Left ventricle myocardium inferior (tissue), 1 donor: Measurements from ENCODE around the gene CYP4F8. TPM values are rescaled to one million over a fixed set of nuclear protein-coding genes. Genes with fewer than 3 reads are reported as not detected.
"Not testable (repeated sequence)": the region's sequence is repeated elsewhere in the genome, so short reads cannot be mapped to it uniquely, and the experiment has no call there.

ENCODE experiments used
- DNase-seq: peaks from one replicate; pipeline ENCODE4 v3.0.0-alpha.2; 2020
- H3K27ac ChIP-seq: fragments of 200-600 bp; replicated peaks from 2 replicates; pipeline ENCODE4 v1.8.0; 2021
- H3K27me3 ChIP-seq: fragments of 200-600 bp; 2 replicates; pipeline ENCODE4 v1.8.0; 2021; ENCODE audit warnings: low read depth
- H3K36me3 ChIP-seq: fragments of 200-600 bp; 2 replicates; pipeline ENCODE4 v1.8.0; 2021
- H3K4me1 ChIP-seq: fragments of 200-600 bp; 2 replicates; pipeline ENCODE4 v1.8.0; 2021
- H3K4me3 ChIP-seq: fragments of 200-600 bp; 2 replicates; pipeline ENCODE4 v1.8.0; 2021; ENCODE audit warnings: mild to moderate bottlenecking, moderate library complexity
- H3K9me3 ChIP-seq: fragments of 200-600 bp; replicated peaks from 2 replicates; pipeline ENCODE4 v1.8.0; 2021
- CTCF ChIP-seq: fragments of 200-600 bp; IDR thresholded peaks from 2 replicates; pipeline ENCODE4 v1.8.0; 2021; ENCODE audit warnings: antibody characterized with exemption, mild to moderate bottlenecking, borderline replicate concordance
- intact Hi-C: fragments of 100-400 bp; cut with micrococcal nuclease; formaldehyde crosslinking; loops from one replicate; pipeline ENCODE4 v1.11.0; 2022
- total RNA-seq: library from RNA; stranded (reverse); fragmentation: NEBNext Ultra II Directional; extraction: Animal tissue kit (Norgen Biotek cat#: 25700); gene quantifications from one replicate; pipeline ENCODE4 v1.2.1, GENCODE V29; 2021
- donor health status: DM: no; HTN: yes; CAD: no; lungs with severe emphysema.

CYP4F8 gene
- total RNA-seq, 1 donor from 2014 or later = not detected

GRCh38 chr19:15671891-15672579 is 57.0 kb downstream of the CYP4F8 start:
- no peak for DNase-seq
- no peaks in the 10 kb centered on the region for H3K36me3 ChIP-seq
- peaks cover 15% of the 10 kb centered on the region for H3K27me3 ChIP-seq
- no peaks in the 10 kb centered on the region for H3K9me3 ChIP-seq
- H3K4me3 ChIP-seq = peak overlapping the region; percentile 52
- intact Hi-C loops = no loop called here
- peak overlapping the region; percentile 87 for H3K27ac ChIP-seq
- H3K4me1 ChIP-seq = peaks cover 12% of the 10 kb centered on the region
- no peak for TF ChIP-seq CTCF

- H3K4me1 ChIP-seq = peaks cover 12% of the 10 kb centered on the region
- H3K27me3 ChIP-seq = peaks cover 9% of the 10 kb centered on the region
- H3K9me3 ChIP-seq = no peaks in the 10 kb centered on the region
- peak; percentile 87 for DNase-seq
- TF ChIP-seq CTCF = no peak
- intact Hi-C loops = no loop called here
- peak within 1 kb of the TSS; percentile 52 for H3K4me3 ChIP-seq
- H3K36me3 ChIP-seq = no peaks in the 10 kb centered on the region
- peak within 1 kb of the TSS; percentile 87 for H3K27ac ChIP-seq
Measured at GRCh38 chr19:15672580-15673175, 57.7 kb downstream of the CYP4F8 start, which contains the start of gene CYP4F12. CYP4F12 (plus strand) TSS chr19:15673087; CDS start chr19:15673530, 443 bp downstream.

- Histone ChIP-seq H3K36me3 (no peaks in the 10 kb centered on the region), H3K4me1 (peaks cover 12% of the 10 kb centered on the region), H3K9me3 (no peaks in the 10 kb centered on the region), H3K4me3 (peak overlapping the region; percentile 52), H3K27ac (peak overlapping the region; percentile 87), H3K27me3 (peaks cover 5% of the 10 kb centered on the region)
- intact Hi-C loops = no loop called here
- TF ChIP-seq CTCF = no peak
- peak; percentile 15 for DNase-seq
Measured at GRCh38 chr19:15673176-15673654, 58.2 kb downstream of the CYP4F8 start.

GRCh38 chr19:15675560-15675959 is 60.5 kb downstream of the CYP4F8 start:
- no peak for DNase-seq
- no peak for TF ChIP-seq CTCF
- intact Hi-C loops = no loop called here

GRCh38 chr19:15679089-15679488 is 64.1 kb downstream of the CYP4F8 start:
- Histone ChIP-seq H3K27ac (no peak overlapping the region), H3K4me3 (no peak overlapping the region), H3K9me3 (no peaks in the 10 kb centered on the region), H3K27me3 (no peaks in the 10 kb centered on the region), H3K36me3 (peaks cover 24% of the 10 kb centered on the region), H3K4me1 (no peaks in the 10 kb centered on the region)
- intact Hi-C loops = no loop called here
- DNase-seq = no peak
- TF ChIP-seq CTCF = no peak

More at GRCh38 chr19:15675560-15675959, 60.5 kb downstream of the CYP4F8 start:
- no peaks in the 10 kb centered on the region for H3K9me3 ChIP-seq
- peaks cover 8% of the 10 kb centered on the region for H3K36me3 ChIP-seq
- peaks cover 12% of the 10 kb centered on the region for H3K4me1 ChIP-seq
- H3K27me3 ChIP-seq = no peaks in the 10 kb centered on the region
- no peak overlapping the region for H3K4me3 ChIP-seq
- no peak overlapping the region for H3K27ac ChIP-seq

- H3K27ac ChIP-seq, H3K9me3 ChIP-seq, intact Hi-C loops, H3K27me3 ChIP-seq, H3K4me3 ChIP-seq, H3K4me1 ChIP-seq, DNase-seq: not testable (repeated sequence)
- peaks cover 25% of the 10 kb centered on the region for H3K36me3 ChIP-seq
Measured at GRCh38 chr19:15679865-15680264, 64.8 kb downstream of the CYP4F8 start.
